HEK293 (cell line): ENCODE data around the gene NRTN.
A peak's percentile ranks its signal among the peaks of the same experiment; 100 is the strongest.

ENCODE experiments used
- CTCF ChIA-PET: fragments of 350-600 bp; formaldehyde crosslinking; extraction: SDS; loops from one replicate; lab custom pipeline; 2021; ENCODE audit warnings: antibody characterized with exemption; lab: Yijun Ruan, JAX
- POLR2A ChIA-PET: fragments of 300-600 bp; formaldehyde crosslinking; extraction: SDS; loops from one replicate; lab custom pipeline; 2020; ENCODE audit warnings: antibody characterized with exemption, inconsistent platforms; lab: Yijun Ruan, JAX
- H3K27ac ChIP-seq: fragments of 200-500 bp; sonication (Bioruptor generic); 2 replicates; pipeline ENCODE4 v1.5.1; 2014; ENCODE audit warnings: low read depth, low read length, control low read depth, inconsistent platforms; ENCODE audit errors: extremely low read depth
- H3K36me3 ChIP-seq, 2 experiments: fragments of 200-500 bp in 1 of 2; sonication (Bioruptor generic) in 1 of 2; 1 replicate in 1 of 2; 2 replicates in 1 of 2; pipeline ENCODE4 v1.5.1; 2014 to 2017; ENCODE audit warnings: inconsistent platforms in 2 of 2, low read length in 2 of 2; ENCODE audit not compliant: control insufficient read depth in 2 of 2, insufficient read depth in 1 of 2
- H3K4me1 ChIP-seq: fragments of 200-500 bp; sonication (Bioruptor generic); 2 replicates; pipeline ENCODE4 v1.5.1; 2014; ENCODE audit warnings: mild to moderate bottlenecking, low read length, inconsistent platforms; ENCODE audit not compliant: control insufficient read depth, insufficient read depth
- H3K4me3 ChIP-seq: 2 replicates; pipeline ENCODE4 v1.5.1; 2011; ENCODE audit warnings: low read depth, mild to moderate bottlenecking, control low read depth, low read length, moderate library complexity
- H3K9me3 ChIP-seq: fragments of 200-500 bp; sonication (Bioruptor generic); 2 replicates; pipeline ENCODE4 v1.5.1; 2014; ENCODE audit warnings: low read depth, low read length, inconsistent platforms; ENCODE audit not compliant: control insufficient read depth, insufficient read depth
- ELK4 ChIP-seq: IDR thresholded peaks from 2 replicates; pipeline ENCODE4 v1.6.1; 2011; ENCODE audit warnings: mild to moderate bottlenecking, low read depth, low read length, borderline replicate concordance
- GFI1B ChIP-seq: fragments of 450-650 bp; formaldehyde crosslinking; IDR thresholded peaks from 2 replicates; pipeline ENCODE4 v1.5.1; 2016; ENCODE audit warnings: missing biosample characterization, missing genetic modification characterization
- PRDM1 ChIP-seq: fragments of 450-650 bp; formaldehyde crosslinking; IDR thresholded peaks from 2 replicates; pipeline ENCODE4; 2016; ENCODE audit warnings: missing biosample characterization, missing genetic modification characterization
- TRIM28 ChIP-seq: IDR thresholded peaks from 2 replicates; pipeline ENCODE4 v1.6.1; 2011; ENCODE audit warnings: low read length, control low read depth, borderline replicate concordance
- ZNF157 ChIP-seq: fragments of 450-650 bp; formaldehyde crosslinking; IDR thresholded peaks from 2 replicates; pipeline ENCODE4 v1.5.1; 2016; ENCODE audit warnings: missing biosample characterization, missing genetic modification characterization
- ZNF16 ChIP-seq: fragments of 450-650 bp; formaldehyde crosslinking; IDR thresholded peaks from 2 replicates; pipeline ENCODE4 v1.5.1; 2016; ENCODE audit warnings: low read depth, missing biosample characterization, missing genetic modification characterization
- ZNF280D ChIP-seq: fragments of 450-650 bp; formaldehyde crosslinking; IDR thresholded peaks from 2 replicates; pipeline ENCODE4 v1.5.1; 2016; ENCODE audit warnings: missing biosample characterization, missing genetic modification characterization
- ZNF366 ChIP-seq: fragments of 450-650 bp; formaldehyde crosslinking; conservative IDR thresholded peaks from 2 replicates; pipeline ENCODE4 v1.5.1; 2016; ENCODE audit warnings: missing biosample characterization, missing genetic modification characterization
- ZNF518A ChIP-seq: fragments of 450-650 bp; formaldehyde crosslinking; conservative IDR thresholded peaks from 2 replicates; pipeline ENCODE4 v1.5.1; 2016; ENCODE audit warnings: low read depth, missing biosample characterization, missing genetic modification characterization
- ZNF529 ChIP-seq: fragments of 450-650 bp; formaldehyde crosslinking; IDR thresholded peaks from 2 replicates; pipeline ENCODE4 v1.5.1; 2017; ENCODE audit warnings: missing genetic modification characterization, missing biosample characterization; ENCODE audit not compliant: insufficient replicate concordance
- ZNF549 ChIP-seq: fragments of 450-650 bp; IDR thresholded peaks from 2 replicates; pipeline ENCODE4 v1.5.1; 2018; ENCODE audit warnings: missing biosample characterization, missing genetic modification characterization, mild to moderate bottlenecking, inconsistent platforms, moderate library complexity
- ZNF580 ChIP-seq: fragments of 450-650 bp; formaldehyde crosslinking; IDR thresholded peaks from 2 replicates; pipeline ENCODE4 v1.5.1; 2016; ENCODE audit warnings: missing biosample characterization, missing genetic modification characterization
- ZNF596 ChIP-seq: fragments of 450-650 bp; IDR thresholded peaks from 2 replicates; pipeline ENCODE4 v1.5.0; 2018; ENCODE audit warnings: missing biosample characterization, mild to moderate bottlenecking, missing genetic modification characterization, moderate library complexity
- ZNF600 ChIP-seq: fragments of 450-650 bp; formaldehyde crosslinking; IDR thresholded peaks from 2 replicates; pipeline ENCODE4 v1.5.1; 2016; ENCODE audit warnings: missing biosample characterization, missing genetic modification characterization
- ZNF623 ChIP-seq: fragments of 450-650 bp; formaldehyde crosslinking; IDR thresholded peaks from 2 replicates; pipeline ENCODE4 v1.5.1; 2016; ENCODE audit warnings: missing biosample characterization, missing genetic modification characterization
- ZNF747 ChIP-seq: fragments of 450-650 bp; formaldehyde crosslinking; IDR thresholded peaks from 2 replicates; pipeline ENCODE4 v1.5.1; 2016; ENCODE audit warnings: missing biosample characterization, missing genetic modification characterization
- ZNF777 ChIP-seq: fragments of 450-650 bp; formaldehyde crosslinking; IDR thresholded peaks from 2 replicates; pipeline ENCODE4 v1.5.1; 2017; ENCODE audit warnings: missing biosample characterization, missing genetic modification characterization, borderline replicate concordance
- ZSCAN4 ChIP-seq: fragments of 450-650 bp; formaldehyde crosslinking; IDR thresholded peaks from 2 replicates; pipeline ENCODE4 v1.5.1; 2017; ENCODE audit warnings: missing biosample characterization, missing genetic modification characterization

NRTN gene

GRCh38 chr19:5817218-5817617 is 12.4 kb downstream of the NRTN start (continued):
- TF ChIP-seq ZNF518A (tag by site-specific recombination) (no peak), ELK4 (no peak), GFI1B (no peak), ZNF600 (tag by site-specific recombination) (no peak), PRDM1 (peak; percentile 99), TRIM28 (no peak), ZNF157 (no peak), ZNF366 (tag by site-specific recombination) (peak; percentile 93), ZNF747 (tag by site-specific recombination) (no peak), ZNF596 (peak; percentile 49; the same call in 1 of the 2 replicates), ZNF16 (no peak), ZNF529 (tag by site-specific recombination) (no peak)

- Histone ChIP-seq H3K4me1 (no peaks in the 10 kb centered on the region), H3K36me3 (no peaks in the 10 kb centered on the region), H3K27ac (no peak overlapping the region), H3K4me3 (no peak overlapping the region), H3K9me3 (no peaks in the 10 kb centered on the region)
- TF ChIP-seq ZSCAN4 (tag by site-specific recombination) = no peak
- CTCF ChIA-PET = interaction anchor here (1.6 kb wide), 1 partner anchor 15 kb away, joined by 4 read pairs; no protein-coding TSS in a partner anchor
- POLR2A ChIA-PET = no interaction called here
Measured at GRCh38 chr19:5818594-5818993, 13.7 kb downstream of the NRTN start.

GRCh38 chr19:5820785-5821184 is 15.9 kb downstream of the NRTN start:
- H3K36me3 ChIP-seq = no peaks in the 10 kb centered on the region
- ChIA-PET POLR2A (interaction anchor here (0.7 kb wide), 1 partner anchor 84 kb away, joined by 18 read pairs; the partner anchor contains the start of gene VMAC), CTCF (interaction anchor here (0.5 to 5.6 kb wide), 3 partner anchors 17 to 161 kb away, joined by 3 to 44 read pairs (median 3); partner anchors contain the start of gene NRTN)
- H3K4me1 ChIP-seq = no peaks in the 10 kb centered on the region
- no peak overlapping the region for H3K27ac ChIP-seq
- no peaks in the 10 kb centered on the region for H3K9me3 ChIP-seq
- TF ChIP-seq ZNF280D (tag by site-specific recombination) (peak; percentile 85; the same call in 1 of the 2 replicates), ZNF623 (tag by site-specific recombination) (peak; percentile 100), ZNF777 (tag by site-specific recombination) (no peak), ZNF580 (peak; percentile 68; the same call in 1 of the 2 replicates), ZNF549 (tag by site-specific recombination) (no peak)
- H3K4me3 ChIP-seq = no peak overlapping the region
